Motor neuron (in vitro differentiated cells): ENCODE results near the gene PGLYRP3. TPM values are rescaled to one million over a fixed set of nuclear protein-coding genes. Genes with fewer than 3 reads are reported as not detected.
A peak's percentile ranks its signal among the peaks of the same experiment; 100 is the strongest.

ENCODE experiments used
- ATAC-seq, 8 experiments: fragments of 200-7000 bp; cut with Tn5 transposase; replicated peaks in 6 of 8; 2 replicates each; pipeline ENCODE4 v1.8.0; 2021; ENCODE audit warnings: mild to moderate bottlenecking in 8 of 8, moderate library complexity in 8 of 8
- H3K27ac ChIP-seq, 2 donors: fragments of 250-450 bp; sonication (Bioruptor Pico); 2 replicates each; pipeline ENCODE4 v1.9.0; 2021; ENCODE audit warnings: antibody characterized with exemption in 2 of 2, mild to moderate bottlenecking in 2 of 2, moderate library complexity in 1 of 2
- H3K4me1 ChIP-seq, 2 donors: fragments of 250-450 bp; sonication (Bioruptor Pico); replicated peaks in 1 of 2; 2 replicates each; pipeline ENCODE4 v1.6.1; 2021; ENCODE audit warnings: antibody characterized with exemption in 2 of 2, mild to moderate bottlenecking in 2 of 2, moderate library complexity in 1 of 2
- H3K4me3 ChIP-seq, 5 donors: fragments of 250-450 bp; sonication (Bioruptor Pico); 2 replicates each; pipeline ENCODE4 v1.9.0; 2021; ENCODE audit warnings: antibody characterized with exemption in 5 of 5, mild to moderate bottlenecking in 5 of 5, moderate library complexity in 4 of 5
- WGBS, 10 experiments: fragments of 450-650 bp; shearing (Covaris generic); methylation state at CpG; one replicate each; pipeline ENCODE4 v1.0.0; 2022; 5-methylcytosine and 5-hydroxymethylcytosine counted together
- in situ Hi-C, 9 experiments: fragments of 400-800 bp; cut with MboI; loops; one replicate each; pipeline ENCODE4 v1.15.0; 2021; ENCODE audit warnings: low sequenced_read_pairs in 9 of 9, low pct_unique_long_range_greater_than_20kb in 2 of 9; ENCODE audit not compliant: unreplicated experiment in 9 of 9
- total RNA-seq, 8 experiments: library from RNA; unstranded; fragments of 300-600 nt; gene quantifications; 2 replicates each; pipeline versions ENCODE4 v1.2.3 to v1.2.4, GENCODE V29; 2022

PGLYRP3 gene
- total RNA-seq, 8 experiments from 2014 or later: not detected

- WGBS, 10 experiments: 30 to 100% (median 68%) methylated on average over 1 to 8 of the region's 9 CpGs; no CpG with 5 or more reads in 4 of the 10 experiments
- H3K27ac ChIP-seq: no peak overlapping the region
- H3K4me3 ChIP-seq: no peak overlapping the region
- no peaks in the 10 kb centered on the region for H3K4me1 ChIP-seq
- in situ Hi-C loops: no loop called here
- ATAC-seq: no peak
Observed at GRCh38 chr1:153293851-153294250, 18.9 kb downstream of the PGLYRP3 start.

GRCh38 chr1:153293480-153293775, 19.3 kb downstream of the PGLYRP3 start:
- 67 to 92% (median 78%) methylated on average over 1 to 6 of the region's 7 CpGs; no CpG with 5 or more reads in 5 of the 10 experiments for WGBS, 10 experiments
- Histone ChIP-seq H3K4me3 (no peak overlapping the region), H3K4me1 (no peaks in the 10 kb centered on the region), H3K27ac (no peak overlapping the region)
- in situ Hi-C loops: no loop called here
- no peak for ATAC-seq

GRCh38 chr1:153292740-153293479, 19.8 kb downstream of the PGLYRP3 start:
- Histone ChIP-seq H3K4me1 (no peaks in the 10 kb centered on the region), H3K27ac (no peak overlapping the region), H3K4me3 (no peak overlapping the region)
- 50 to 88% (median 68%) methylated on average over 2 to 17 of the region's 25 CpGs; no CpG with 5 or more reads in 2 of the 10 experiments for WGBS, 10 experiments
- peak in 2 of 8 experiments; percentile 44 to 58 for ATAC-seq
- in situ Hi-C loops: no loop called here

DNA sequence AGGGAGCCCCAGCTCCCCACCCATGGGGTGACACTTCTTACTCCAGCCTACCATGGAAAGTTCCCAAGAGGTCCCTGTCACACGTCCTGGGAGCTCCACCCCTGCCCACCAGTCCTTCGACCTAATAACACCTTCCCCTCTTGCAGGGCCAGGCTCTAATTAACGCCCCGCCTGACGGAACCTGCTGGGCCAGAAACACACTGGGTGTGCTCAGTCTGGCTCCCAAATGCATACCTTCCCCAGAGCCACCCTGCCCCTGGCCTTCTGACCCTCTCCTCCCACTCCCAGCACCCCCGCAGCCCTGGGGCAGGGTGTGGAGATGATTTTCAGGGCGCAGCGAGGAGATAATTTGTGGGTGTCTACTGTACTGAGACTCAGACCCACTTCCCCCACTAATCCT, 20.6 kb downstream of the PGLYRP3 start:
- Histone ChIP-seq H3K4me3 (no peak overlapping the region), H3K4me1 (no peaks in the 10 kb centered on the region), H3K27ac (no peak overlapping the region)
- WGBS, 10 experiments: 0 to 92% (median 55%) methylated on average over 1 to 7 of the region's 8 CpGs; no CpG with 5 or more reads in 4 of the 10 experiments
- ATAC-seq: peak in 2 of 8 experiments; percentile 31 to 69
- in situ Hi-C loops: no loop called here

DNA sequence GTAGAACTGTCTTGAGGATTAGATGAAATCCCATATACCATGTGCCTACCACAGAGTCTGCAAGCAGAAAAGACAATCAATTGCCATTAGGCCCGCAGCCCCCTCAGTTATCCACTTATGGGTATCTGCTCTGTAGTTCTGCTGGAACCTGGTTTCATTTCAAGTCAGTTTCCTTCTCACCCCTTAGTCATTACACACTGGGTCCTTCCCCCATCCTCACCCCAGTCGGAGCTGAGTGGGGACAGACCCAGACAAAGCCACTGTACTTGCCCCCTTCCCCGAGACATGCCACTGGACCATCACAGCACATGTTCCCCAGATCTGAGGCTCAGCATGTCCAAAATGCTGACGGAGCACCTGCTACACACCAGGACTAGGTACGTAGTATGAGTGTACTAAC, 21.2 kb downstream of the PGLYRP3 start:
- Histone ChIP-seq H3K4me3 (no peak overlapping the region), H3K27ac (no peak overlapping the region), H3K4me1 (no peaks in the 10 kb centered on the region)
- 42 to 92% (median 68%) methylated on average over 3 to 5 of the region's 5 CpGs; no CpG with 5 or more reads in 3 of the 10 experiments for WGBS, 10 experiments
- in situ Hi-C loops: no loop called here
- no peak for ATAC-seq

DNA sequence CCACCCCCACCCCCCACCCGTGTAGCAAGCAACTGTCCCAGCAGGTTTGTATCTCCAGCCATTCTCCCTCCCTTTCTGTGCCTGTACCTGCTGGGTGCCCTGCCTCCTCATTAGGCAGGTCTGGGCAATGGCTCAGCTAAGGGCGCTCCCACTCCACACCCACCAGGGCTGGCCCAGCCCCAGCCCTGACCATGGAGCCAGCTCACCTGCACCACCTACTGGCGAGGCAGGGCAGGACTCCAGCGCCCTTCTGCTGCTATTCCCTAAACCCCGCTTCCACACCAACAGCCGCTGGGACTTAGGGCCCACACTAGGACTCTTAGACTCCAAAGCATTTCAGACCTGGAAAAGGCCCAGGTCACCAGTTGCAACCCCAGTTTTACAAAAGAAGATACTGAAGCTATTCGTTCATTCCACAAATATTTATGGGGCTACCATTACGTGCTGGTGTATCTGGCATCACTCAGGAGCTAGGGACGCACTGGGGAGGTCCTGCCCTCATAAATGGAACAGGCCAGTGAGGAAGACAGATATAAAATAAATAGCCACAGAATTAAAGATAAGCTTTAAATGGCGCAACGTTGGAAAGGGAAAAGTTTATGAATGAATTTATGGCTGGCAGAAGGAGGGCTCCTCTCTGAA, 24.0 kb downstream of the PGLYRP3 start:
- WGBS, 10 experiments: 24 to 90% (median 76%) methylated on average over 1 to 10 of the region's 11 CpGs
- no peaks in the 10 kb centered on the region for H3K4me1 ChIP-seq
- no peak overlapping the region for H3K27ac ChIP-seq
- ATAC-seq: peak in 3 of 8 experiments; percentile 17 to 68 (median 59)
- in situ Hi-C loops: no loop called here
- H3K4me3 ChIP-seq: no peak overlapping the region

- in situ Hi-C loops: no loop called here
- WGBS, 10 experiments: 0 to 100% (median 17%) methylated on average over 1 to 2 of the region's 2 CpGs; no CpG with 5 or more reads in 3 of the 10 experiments
- ATAC-seq: peak in 2 of 8 experiments; percentile 31 to 66
Observed at GRCh38 chr1:153277852-153278251, 34.9 kb downstream of the PGLYRP3 start.

GRCh38 chr1:153272186-153272585, 40.6 kb downstream of the PGLYRP3 start:
- no peak for ATAC-seq
- H3K4me3 ChIP-seq: no peak overlapping the region
- H3K4me1 ChIP-seq: no peaks in the 10 kb centered on the region
- 0 to 50% (median 0%) methylated on average over 1 of the region's 1 CpG; no CpG with 5 or more reads in 7 of the 10 experiments for whole genome bisulfite sequencing, 10 experiments
- in situ Hi-C loops: no loop called here
- no peak overlapping the region for H3K27ac ChIP-seq

More at GRCh38 chr1:153277852-153278251, 34.9 kb downstream of the PGLYRP3 start:
- no peak overlapping the region for H3K27ac ChIP-seq
- no peaks in the 10 kb centered on the region for H3K4me1 ChIP-seq
- H3K4me3 ChIP-seq: no peak overlapping the region

DNA sequence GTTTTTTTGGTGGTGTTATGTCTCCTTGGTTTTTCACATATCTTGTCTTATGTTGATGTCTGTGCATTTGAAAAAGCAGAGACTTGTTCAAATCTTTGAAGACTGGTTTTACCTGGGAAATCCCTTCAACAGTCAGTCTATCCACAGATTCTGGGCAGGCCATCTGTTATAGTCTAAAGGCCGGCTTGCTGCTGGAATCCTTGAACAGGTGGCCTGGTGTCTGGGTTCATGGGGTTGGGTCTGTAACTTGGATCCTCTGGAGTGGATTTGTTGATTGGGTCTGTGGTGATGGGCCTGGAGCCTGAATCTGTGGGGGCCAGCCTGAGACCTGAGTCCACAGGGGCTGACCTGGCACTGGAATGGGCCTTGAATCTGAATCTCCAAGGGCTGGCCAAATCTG, 41.0 kb downstream of the PGLYRP3 start:
- in situ Hi-C loops: no loop called here
- WGBS, 10 experiments: 29 to 100% (median 60%) methylated on average over 1 of the region's 1 CpG; no CpG with 5 or more reads in 6 of the 10 experiments
- no peak overlapping the region for H3K27ac ChIP-seq
- ATAC-seq: no peak
- H3K4me3 ChIP-seq: no peak overlapping the region
- no peaks in the 10 kb centered on the region for H3K4me1 ChIP-seq

- no peak overlapping the region for H3K4me3 ChIP-seq
- no peak overlapping the region for H3K27ac ChIP-seq
- in situ Hi-C loops: no loop called here
- ATAC-seq: no peak
- H3K4me1 ChIP-seq: peaks cover 3 to 5% of the 10 kb centered on the region in 2 donors
- 0 to 100% (median 88%) methylated on average over 1 of the region's 1 CpG for WGBS, 10 experiments
Observed at GRCh38 chr1:153265457-153265856, 47.3 kb downstream of the PGLYRP3 start.

- Histone ChIP-seq H3K4me1 (peaks cover 3 to 5% of the 10 kb centered on the region in 2 donors), H3K27ac (no peak overlapping the region), H3K4me3 (peak overlapping the region in 2 of 5 donors; percentile 42 to 71)
- 10 to 63% (median 43%) methylated on average over 4 to 10 of the region's 10 CpGs for whole genome bisulfite sequencing, 10 experiments
- ATAC-seq: no peak
- in situ Hi-C loops: no loop called here
Observed at GRCh38 chr1:153262462-153263157, 50.1 kb downstream of the PGLYRP3 start.

DNA sequence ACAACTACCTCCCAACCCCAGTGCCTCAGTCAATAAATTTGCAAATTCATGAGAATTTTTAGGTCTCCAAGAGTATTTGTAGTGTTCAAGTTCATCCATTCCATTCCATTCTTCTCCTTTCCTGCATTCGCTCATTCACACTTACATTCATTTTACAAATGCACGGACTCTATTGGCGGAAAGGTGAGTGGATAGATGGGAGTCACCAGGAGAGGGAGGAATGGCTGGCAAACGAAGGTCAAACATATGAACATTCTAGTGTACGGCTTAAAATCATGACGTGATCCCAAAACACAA, 50.7 kb downstream of the PGLYRP3 start:
- Histone ChIP-seq H3K4me1 (peaks cover 3 to 5% of the 10 kb centered on the region in 2 donors), H3K27ac (no peak overlapping the region), H3K4me3 (peak overlapping the region; percentile 34 to 71 (median 42))
- 11 to 40% (median 26%) methylated on average over 3 to 6 of the region's 6 CpGs; no CpG with 5 or more reads in 2 of the 10 experiments for WGBS, 10 experiments
- in situ Hi-C loops: no loop called here
- ATAC-seq: no peak
